Stimulated activated CD4-positive, alpha-beta T cell treated with anti-CD3 and anti-CD28 coated beads, TNF-alpha, amount 100 ng/mL, for 4 hours (primary cell): ENCODE results near the gene GALNT17.

Source experiments
- DNase-seq, 3 experiments: peaks; one replicate each; pipeline ENCODE4 v3.0.0-alpha.2; 2020; ENCODE audit warnings: low read depth in 3 of 3

Gene GALNT17

GRCh38 chr7:71498381-71498780 lies 366.4 kb downstream of the GALNT17 start:
- DNase-seq = no peak

DNA sequence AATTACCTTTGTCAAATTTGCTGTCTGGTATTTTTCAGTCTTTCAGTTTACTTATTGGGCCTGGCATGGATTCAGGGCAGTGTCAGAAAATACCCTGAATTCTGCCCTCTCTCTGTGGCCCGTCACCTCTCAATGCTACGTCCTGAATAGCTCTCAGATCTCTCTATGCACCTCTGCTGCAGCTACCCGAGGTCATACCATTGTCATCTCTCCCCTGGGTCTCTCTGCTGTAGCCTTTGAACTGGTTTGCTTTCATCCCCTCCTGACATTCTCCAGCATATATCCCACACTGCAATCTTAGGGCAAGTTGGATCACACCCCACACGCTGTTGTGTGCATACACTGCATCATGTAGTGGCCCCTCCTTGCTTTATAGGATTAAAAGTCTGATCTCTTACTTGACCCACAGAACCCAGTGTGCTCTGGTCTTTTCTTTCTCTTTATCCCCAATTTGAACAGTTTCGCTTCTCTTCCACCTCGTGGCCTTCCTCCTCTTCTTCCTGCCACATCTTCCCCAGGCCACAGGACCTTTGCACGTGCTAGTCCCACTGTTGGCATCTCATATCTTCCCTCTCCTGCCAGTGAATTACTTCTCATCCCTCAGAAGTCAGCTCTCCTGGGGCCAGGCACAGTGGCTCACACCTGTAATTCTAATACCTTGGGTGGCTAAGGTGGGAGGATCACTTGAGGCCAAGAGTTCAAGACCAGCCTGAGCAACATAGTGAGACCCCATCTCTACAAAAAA lies 372.9 kb downstream of the GALNT17 start:
- no peak for DNase-seq

GRCh38 chr7:71506822-71507221 lies 374.9 kb downstream of the GALNT17 start:
- no peak for DNase-seq

DNA sequence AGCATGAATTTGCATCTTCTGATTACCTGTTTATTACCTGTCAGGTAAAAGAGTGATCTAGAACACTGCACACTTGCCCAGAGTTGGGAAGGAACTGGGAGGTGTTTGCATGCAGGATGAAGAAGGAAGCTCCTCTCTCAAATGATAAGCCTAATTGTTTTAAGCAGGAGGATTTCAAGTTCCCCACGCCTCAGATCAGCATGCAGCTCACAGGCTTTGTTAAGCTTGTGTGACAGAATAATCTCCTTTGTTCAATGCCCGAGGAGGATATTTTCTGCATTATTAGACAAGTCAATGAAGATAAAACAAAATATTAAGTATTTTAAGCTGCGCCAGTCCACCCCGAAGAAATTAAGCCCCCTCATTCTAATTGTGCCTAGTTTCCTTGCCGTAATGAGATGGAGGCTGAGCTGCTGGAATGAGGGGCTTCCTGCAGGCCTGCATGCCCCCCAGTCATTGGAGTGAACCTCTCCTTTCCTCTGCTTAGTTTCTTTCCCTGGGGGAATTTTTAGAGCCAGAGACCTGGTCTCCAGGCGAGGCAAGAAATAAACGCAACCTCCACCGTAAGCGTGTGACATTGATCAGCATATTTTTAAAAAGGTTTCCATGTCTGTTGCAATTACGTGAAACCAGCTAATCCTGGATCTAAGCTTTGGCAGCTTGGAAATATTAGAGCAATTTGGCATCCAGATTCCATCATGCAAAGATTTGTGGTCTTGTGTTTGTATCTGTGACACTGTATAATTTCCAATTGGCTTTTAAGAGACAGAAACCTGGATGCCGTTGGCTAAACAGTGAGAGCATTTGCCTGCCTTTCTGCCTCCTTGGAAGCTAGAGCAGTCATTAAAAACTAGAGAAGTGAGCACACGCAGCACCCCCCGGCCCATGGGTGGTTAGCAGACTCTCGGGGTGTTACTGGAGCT lies 376.0 kb downstream of the GALNT17 start:
- no peak for DNase-seq

GRCh38 chr7:71509381-71509780 lies 377.4 kb downstream of the GALNT17 start:
- DNase-seq = no peak

DNA sequence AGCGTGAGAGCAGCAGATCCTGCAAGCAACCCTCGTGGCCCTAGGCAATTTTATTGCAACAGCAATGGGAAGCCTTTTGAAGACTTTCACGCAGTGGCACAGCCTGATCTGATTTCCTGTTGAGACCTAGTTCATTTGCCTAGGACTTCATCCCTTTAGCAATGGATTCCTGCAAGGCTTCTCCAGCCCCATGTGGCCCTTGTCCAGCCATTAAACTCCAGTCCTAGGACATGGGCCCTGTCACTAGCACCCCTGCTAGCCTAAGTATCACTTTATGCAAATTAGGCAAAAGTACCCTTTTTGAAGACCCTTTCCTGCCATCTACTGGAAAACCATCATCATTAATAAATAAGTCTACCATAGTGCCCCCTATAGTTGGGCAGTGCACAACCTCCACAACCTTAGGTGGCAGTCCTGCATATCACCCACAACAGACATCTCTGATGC lies 379.4 kb downstream of the GALNT17 start:
- no peak for DNase-seq

DNA sequence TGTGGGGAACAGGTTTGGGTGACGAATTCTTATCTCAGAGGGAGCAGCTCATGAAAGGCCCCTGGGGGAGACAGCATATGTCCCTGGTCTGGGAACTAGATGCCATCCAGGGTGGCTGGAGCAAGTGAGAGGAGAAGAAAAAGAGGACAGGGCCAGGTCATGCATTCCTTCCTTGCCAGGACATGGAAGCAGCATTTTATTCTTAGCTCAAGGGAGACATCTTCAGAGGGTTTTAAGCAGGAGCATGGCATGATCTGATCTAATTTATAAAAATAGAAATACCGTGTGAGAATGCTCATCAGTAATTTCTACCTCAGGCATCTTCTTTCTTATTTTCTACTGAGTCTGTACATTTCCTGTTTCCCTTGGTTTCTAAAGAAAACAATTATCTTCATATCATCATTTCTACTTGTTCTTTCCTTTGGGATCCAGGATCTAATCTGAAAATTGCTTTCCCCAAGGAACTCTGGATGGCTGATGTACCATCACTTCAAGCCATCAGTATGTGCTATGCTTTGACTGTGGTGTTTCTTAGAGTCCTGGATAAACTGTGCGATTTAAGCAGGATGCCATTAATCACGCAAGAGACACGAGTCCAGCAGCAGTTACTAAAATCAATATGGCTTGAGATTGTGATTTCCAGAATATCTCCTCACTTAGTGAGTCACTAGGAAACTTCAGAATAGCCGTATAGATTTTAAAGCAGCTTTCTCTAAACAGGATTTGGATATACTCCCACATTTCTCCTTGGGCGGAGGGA lies 386.2 kb downstream of the GALNT17 start:
- no peak for DNase-seq

DNA sequence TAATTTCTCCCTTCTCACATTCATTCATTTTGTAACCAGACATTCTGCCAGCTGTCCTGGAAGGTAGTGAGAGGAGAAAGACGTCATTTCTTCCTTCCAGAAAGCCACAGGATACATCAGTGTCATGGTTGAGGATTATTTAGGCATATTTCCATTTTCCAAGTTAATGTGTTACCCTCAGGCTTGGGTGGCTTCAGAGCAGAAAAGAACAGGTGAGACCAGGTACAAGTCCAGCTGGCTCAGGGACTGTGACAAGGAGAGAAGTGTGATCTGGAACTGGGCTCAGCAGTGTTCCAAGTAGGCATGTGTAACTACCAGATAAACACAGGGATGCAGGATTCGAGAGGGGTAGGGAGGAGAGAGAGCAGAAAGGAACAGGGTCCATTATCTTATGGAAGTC lies 386.9 kb downstream of the GALNT17 start:
- DNase-seq = no peak

DNA sequence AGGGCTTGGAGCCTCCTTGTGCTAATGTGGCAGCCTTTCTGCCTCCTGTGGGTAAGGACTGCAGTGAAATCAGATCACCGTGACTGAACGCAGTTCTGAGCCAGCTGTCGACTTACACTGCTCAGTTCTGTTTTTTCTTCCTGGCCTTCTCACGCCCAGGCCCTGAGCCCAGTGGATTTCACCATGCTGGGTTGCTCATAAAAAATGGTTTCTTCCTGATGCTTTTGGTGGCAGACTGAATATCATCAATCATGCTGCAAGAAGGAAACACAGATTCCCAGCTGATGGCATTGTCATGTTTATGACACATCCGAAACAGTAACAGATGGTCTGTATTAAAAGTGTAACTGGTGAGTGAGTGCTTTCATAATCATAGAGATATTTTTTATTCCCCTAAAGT lies 389.6 kb downstream of the GALNT17 start:
- DNase-seq = no peak

DNA sequence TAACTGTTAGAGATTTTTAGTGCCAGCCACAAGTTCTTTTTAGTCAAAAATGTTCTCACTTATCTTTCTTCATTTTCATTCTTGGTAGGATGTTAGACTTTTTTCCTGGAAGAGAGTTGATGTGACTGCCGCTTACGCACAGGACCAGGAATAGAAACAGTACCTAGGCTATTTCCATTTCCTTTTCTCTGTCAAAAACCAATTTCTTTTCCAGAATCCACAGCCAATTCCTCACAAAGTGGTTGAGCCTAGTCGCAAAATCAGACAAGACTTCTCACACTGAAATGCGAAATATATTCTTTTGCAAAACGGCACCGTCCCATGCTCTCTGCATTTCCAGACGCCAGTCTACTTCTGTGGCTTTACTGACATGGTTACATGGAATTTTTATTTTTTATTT lies 394.2 kb downstream of the GALNT17 start:
- DNase-seq = no peak

GRCh38 chr7:71527213-71527612 lies 395.3 kb downstream of the GALNT17 start:
- DNase-seq = no peak

GRCh38 chr7:71535616-71536015 lies 403.7 kb downstream of the GALNT17 start:
- no peak for DNase-seq

- DNase-seq = no peak
Measured at GRCh38 chr7:71538210-71538609, 406.3 kb downstream of the GALNT17 start.

GRCh38 chr7:71539615-71540014 lies 407.7 kb downstream of the GALNT17 start:
- DNase-seq = no peak

DNA sequence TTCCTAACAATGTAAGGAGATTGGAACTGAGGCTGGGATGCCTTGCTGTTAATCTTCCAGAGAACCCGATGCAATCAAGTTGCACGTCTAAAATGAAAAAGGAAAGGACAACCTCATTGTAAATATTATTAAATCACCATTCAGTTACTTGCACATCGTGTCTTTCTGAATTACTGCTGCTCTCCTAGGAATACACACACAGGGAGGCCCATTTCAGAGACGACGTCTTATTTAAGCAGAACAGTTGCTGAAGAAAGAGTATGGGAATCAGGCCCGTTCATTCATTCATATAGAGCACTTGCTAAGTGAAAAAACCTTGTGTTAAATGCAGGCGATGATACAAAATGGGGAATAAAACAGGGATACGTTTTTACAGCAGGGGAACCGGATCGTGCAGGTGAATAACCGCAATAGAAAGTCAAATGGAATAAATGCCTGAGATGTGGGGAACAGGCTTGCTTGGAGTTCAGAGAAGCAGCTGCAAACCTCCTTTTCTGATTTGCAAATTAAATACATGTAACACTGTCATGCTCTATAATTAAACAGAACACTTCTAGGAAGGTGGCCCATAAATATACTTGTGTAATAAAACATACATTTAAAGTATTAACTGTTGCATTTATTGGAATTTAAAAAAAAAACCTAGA lies 409.9 kb downstream of the GALNT17 start:
- DNase-seq = no peak

GRCh38 chr7:71543396-71543795 lies 411.5 kb downstream of the GALNT17 start:
- no peak for DNase-seq

GRCh38 chr7:71544816-71545215 lies 412.9 kb downstream of the GALNT17 start:
- no peak for DNase-seq

- no peak for DNase-seq
Measured at GRCh38 chr7:71547426-71547825, 415.5 kb downstream of the GALNT17 start.

- no peak for DNase-seq
Measured at GRCh38 chr7:71548746-71549145, 416.8 kb downstream of the GALNT17 start.

- no peak for DNase-seq
Measured at GRCh38 chr7:71553306-71553705, 421.4 kb downstream of the GALNT17 start.

GRCh38 chr7:71555758-71556157 lies 423.8 kb downstream of the GALNT17 start:
- DNase-seq = no peak
